Common myeloid progenitor, CD34-positive (primary cell): Measurements from ENCODE around the gene FKBP15.
A peak's percentile ranks its signal among the peaks of the same experiment; 100 is the strongest.
"Not testable (repeated sequence)": the region's sequence is repeated elsewhere in the genome, so short reads cannot be mapped to it uniquely, and the experiment has no call there.

ENCODE experiments used
- CTCF ChIA-PET: fragments of 350-600 bp; sonication (Branson Sonifier 250); formaldehyde crosslinking; loops from one replicate; lab custom pipeline; 2021; ENCODE audit warnings: antibody characterized with exemption; lab: Charles Lee
- POLR2A ChIA-PET: fragments of 350-600 bp; sonication (Branson Sonifier 250); formaldehyde crosslinking; loops from one replicate; lab custom pipeline; 2021; ENCODE audit warnings: antibody characterized with exemption; lab: Charles Lee
- DNase-seq, 3 donors: peaks; one replicate each; pipeline versions ENCODE4 v3.0.0 to v3.0.0-alpha.2; 2013
- H3K27ac ChIP-seq, 2 experiments: 1 replicate in 1 of 2; 2 replicates in 1 of 2; pipeline ENCODE4 v1.7.0; 2013; ENCODE audit warnings: inconsistent platforms in 2 of 2, low read length in 2 of 2, mild to moderate bottlenecking in 2 of 2, low read depth in 1 of 2, moderate library complexity in 1 of 2; ENCODE audit not compliant: severe bottlenecking in 2 of 2, insufficient read depth in 1 of 2, poor library complexity in 1 of 2
- H3K27me3 ChIP-seq, 5 experiments: replicated peaks in 2 of 5; 1 replicate in 3 of 5; 2 replicates in 2 of 5; pipeline versions ENCODE4 v1.6.1 to v1.7.0; 2013; ENCODE audit warnings: low read length in 4 of 5, mild to moderate bottlenecking in 2 of 5, moderate library complexity in 2 of 5, inconsistent platforms in 1 of 5; ENCODE audit not compliant: insufficient read depth in 5 of 5, control insufficient read depth in 4 of 5
- H3K36me3 ChIP-seq, 4 experiments: 1 replicate in 2 of 4; 2 replicates in 2 of 4; pipeline versions ENCODE4 v1.6.1 to v1.7.0; 2013; ENCODE audit warnings: low read length in 3 of 4, control low read depth in 1 of 4, mild to moderate bottlenecking in 1 of 4; ENCODE audit not compliant: control insufficient read depth in 4 of 4, insufficient read depth in 4 of 4
- H3K4me1 ChIP-seq, 4 experiments: 1 replicate in 3 of 4; 2 replicates in 1 of 4; pipeline versions ENCODE4 v1.6.1 to v1.7.1; 2013; ENCODE audit warnings: low read length in 3 of 4, mild to moderate bottlenecking in 3 of 4, control low read depth in 1 of 4, inconsistent platforms in 1 of 4, moderate library complexity in 1 of 4; ENCODE audit not compliant: control insufficient read depth in 4 of 4, insufficient read depth in 4 of 4; ENCODE audit errors: control extremely low read depth in 1 of 4
- H3K4me3 ChIP-seq, 7 experiments: 1 replicate in 4 of 7; 2 replicates in 3 of 7; pipeline versions ENCODE4 v1.5.1 to v1.7.0; 2013; ENCODE audit warnings: mild to moderate bottlenecking in 7 of 7, low read length in 6 of 7, moderate library complexity in 6 of 7, inconsistent platforms in 2 of 7, low read depth in 2 of 7, control low read depth in 1 of 7; ENCODE audit not compliant: insufficient read depth in 4 of 7, control insufficient read depth in 1 of 7; ENCODE audit errors: extremely low read depth in 1 of 7
- H3K9me3 ChIP-seq, 5 experiments: 1 replicate in 4 of 5; 2 replicates in 1 of 5; pipeline versions ENCODE4 v1.6.1 to v1.7.1; 2013; ENCODE audit warnings: low read length in 4 of 5, mild to moderate bottlenecking in 2 of 5, inconsistent platforms in 1 of 5, low read depth in 1 of 5, moderate library complexity in 1 of 5; ENCODE audit not compliant: control insufficient read depth in 4 of 5, insufficient read depth in 2 of 5; ENCODE audit errors: control extremely low read depth in 1 of 5
- WGBS: methylation state at CpG from one replicate; pipeline ENCODE4 v1.1.5; 2013; ENCODE audit not compliant: insufficient coverage; 5-methylcytosine and 5-hydroxymethylcytosine counted together

The FKBP15 gene

DNA sequence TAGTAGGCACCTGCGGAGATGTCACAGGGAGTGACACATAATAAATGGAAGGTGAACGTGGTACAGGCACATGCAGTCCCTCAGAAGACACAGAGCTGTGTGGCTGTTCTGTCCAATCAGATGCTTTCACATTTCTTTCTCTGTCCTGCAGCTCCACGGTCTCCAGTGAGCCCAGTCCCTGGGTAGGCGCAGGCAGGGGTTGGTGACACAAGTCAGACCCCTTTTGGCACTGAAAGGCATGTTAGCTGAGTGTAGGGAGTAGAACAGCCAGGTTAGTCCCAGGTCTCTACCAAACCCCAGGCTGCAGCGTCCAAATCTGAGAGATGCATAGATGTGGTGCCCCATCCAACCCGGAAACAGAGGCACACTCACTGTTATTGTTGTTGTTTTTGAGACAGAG, 67.5 kb downstream of the FKBP15 start:
- Histone ChIP-seq H3K27me3 (no peaks in the 10 kb centered on the region), H3K36me3 (peaks cover 0 to 10% (median 5%) of the 10 kb centered on the region in 4 experiments), H3K9me3 (no peaks in the 10 kb centered on the region), H3K4me3 (no peak overlapping the region), H3K27ac (no peak overlapping the region), H3K4me1 (peaks cover 19 to 58% (median 43%) of the 10 kb centered on the region in 4 experiments)
- ChIA-PET POLR2A (no interaction called here), CTCF (interaction anchor here (1.4 to 1.9 kb wide), 3 partner anchors 8 to 34 kb away, joined by 3 to 8 read pairs (median 4); no protein-coding TSS in a partner anchor)
- no peak for DNase-seq
- WGBS = 95% methylated on average over 6 of the region's 6 CpGs

DNA sequence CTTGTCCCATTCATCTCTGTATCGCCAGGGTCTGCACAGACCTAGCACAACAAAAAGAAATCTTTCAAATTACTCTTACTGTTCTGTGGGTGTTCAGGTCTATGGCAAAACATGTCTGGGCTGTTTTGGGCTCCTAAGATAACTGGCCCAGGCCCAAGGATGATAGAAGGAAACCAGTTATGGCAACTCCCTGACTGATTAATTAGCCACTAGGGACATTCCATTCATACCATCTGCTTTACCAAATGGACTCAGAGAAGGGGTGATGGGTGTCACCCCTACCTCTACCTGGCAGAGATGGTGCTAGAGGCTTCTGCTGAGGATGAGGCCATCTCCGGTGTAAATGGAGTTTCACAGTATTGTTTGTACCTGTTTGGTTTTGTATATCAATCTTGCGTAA, 68.4 kb downstream of the FKBP15 start:
- no peak overlapping the region for H3K27ac ChIP-seq
- H3K4me1 ChIP-seq = peaks cover 19 to 58% (median 43%) of the 10 kb centered on the region in 4 experiments
- 100% methylated on average over 2 of the region's 3 CpGs for WGBS
- CTCF ChIA-PET = interaction anchor here (1.9 kb wide), 1 partner anchor 10 kb away, joined by 8 read pairs; no protein-coding TSS in a partner anchor
- no peaks in the 10 kb centered on the region for H3K27me3 ChIP-seq
- peak in 2 of 3 donors; percentile 6 to 14 for DNase-seq
- H3K9me3 ChIP-seq = no peaks in the 10 kb centered on the region
- peaks cover 0 to 5% (median 0%) of the 10 kb centered on the region in 4 experiments for H3K36me3 ChIP-seq
- POLR2A ChIA-PET = no interaction called here
- H3K4me3 ChIP-seq = no peak overlapping the region

DNA sequence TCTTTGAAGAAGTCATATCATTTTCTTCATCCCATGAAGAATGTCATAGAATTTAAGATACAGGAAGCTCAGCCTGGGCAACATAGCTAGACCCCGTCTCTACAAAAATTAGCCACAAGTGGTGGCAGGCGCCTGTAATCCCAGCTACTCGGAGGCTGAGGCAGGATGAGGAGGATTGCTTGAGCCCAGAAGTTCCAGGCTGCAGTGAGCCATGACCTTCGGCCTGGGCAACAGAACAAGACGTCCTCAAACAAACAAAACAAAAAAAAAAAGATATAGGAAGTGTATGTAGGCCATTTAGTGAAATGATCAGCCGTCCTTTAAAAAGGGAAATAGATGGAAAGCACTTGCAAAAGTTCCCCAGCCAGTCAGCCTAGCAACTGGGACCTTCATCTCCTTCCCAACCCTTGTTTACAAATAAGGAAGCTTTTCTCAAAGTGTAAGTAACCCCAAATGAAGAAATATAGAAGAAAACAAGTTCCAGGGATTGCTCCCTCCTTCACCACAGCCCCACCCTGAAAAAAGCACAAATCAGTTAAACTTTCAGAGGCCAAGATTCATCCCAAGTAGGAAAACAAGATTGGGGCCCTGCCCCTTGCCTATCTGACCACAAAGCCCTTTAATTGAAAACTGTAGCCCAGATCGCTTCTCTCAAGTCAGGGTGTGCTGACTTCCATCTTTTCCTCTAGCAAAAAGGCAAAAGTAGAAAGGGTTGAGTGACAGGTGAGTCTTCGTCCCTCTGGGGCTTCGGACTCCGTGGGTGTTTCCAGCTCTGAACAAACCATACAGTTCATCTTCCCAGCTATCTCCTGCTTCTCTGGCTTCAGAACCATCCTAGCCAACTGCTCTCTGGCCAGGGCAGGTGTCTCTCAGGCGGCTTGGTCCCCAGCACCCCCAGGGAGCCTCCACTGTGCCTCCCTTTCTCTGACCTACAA, 69.1 kb downstream of the FKBP15 start:
- Histone ChIP-seq H3K4me3 (peak overlapping the region in 6 of 7 experiments; percentile 64 to 95 (median 82)), H3K27ac (no peak overlapping the region), H3K36me3 (no peaks in the 10 kb centered on the region), H3K9me3 (no peaks in the 10 kb centered on the region), H3K4me1 (peaks cover 19 to 57% (median 42%) of the 10 kb centered on the region in 4 experiments), H3K27me3 (peaks cover 0 to 2% (median 0%) of the 10 kb centered on the region in 5 experiments)
- DNase-seq = peak in 2 of 3 donors; percentile 42 to 52
- ChIA-PET CTCF (interaction anchor here (1.0 to 2.4 kb wide), 7 partner anchors 7 to 164 kb away, joined by 3 to 14 read pairs (median 5); partner anchors contain the start of genes FKBP15 and SLC31A1), POLR2A (no interaction called here)
- 89% methylated on average over 5 of the region's 11 CpGs for WGBS

DNA sequence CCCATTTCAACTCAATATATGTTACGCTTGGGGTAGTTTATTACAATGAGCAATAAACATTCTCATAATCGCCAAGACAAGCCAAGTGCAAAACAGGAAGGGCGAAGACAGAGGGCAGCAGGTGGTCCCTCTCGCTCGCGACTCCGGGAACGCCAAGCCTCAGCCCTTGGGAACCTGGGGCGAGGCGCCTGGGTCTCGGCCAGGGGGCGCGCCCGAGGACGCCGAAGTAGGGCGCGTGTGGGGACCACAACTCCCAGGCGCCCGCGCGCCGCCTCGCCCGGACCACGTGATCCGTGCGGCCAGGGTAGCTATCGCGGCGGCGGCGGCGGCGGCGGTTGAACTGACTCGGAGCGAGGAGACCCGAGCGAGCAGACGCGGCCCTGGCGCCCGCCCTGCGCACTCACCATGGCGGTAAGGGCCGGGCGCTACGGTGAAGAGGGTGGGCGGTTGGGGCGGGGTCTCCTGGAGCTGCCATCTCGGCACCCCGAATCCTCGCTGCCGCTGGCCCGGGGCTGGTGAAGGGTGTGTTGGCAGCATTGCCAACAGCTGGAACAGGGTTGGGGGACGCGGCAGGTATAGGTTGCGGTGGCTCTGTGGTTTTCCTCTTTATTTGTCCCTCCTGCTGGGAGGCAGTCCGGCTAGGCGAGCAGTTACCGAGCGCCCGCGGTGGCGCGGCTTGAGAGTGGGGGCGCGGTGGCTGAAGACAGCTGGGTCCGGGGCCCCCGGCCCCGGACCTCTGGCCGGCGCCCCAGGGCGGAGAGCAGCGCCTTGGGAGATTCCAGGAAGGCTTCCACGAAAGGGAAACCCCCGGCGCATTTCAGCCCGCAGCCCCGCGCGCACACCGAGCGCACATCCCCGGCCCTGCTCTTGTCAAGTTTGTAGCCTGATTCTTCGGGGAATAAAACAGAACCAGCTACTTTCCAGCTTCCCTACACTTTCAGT, 70.1 kb downstream of the FKBP15 start, which contains the start of gene SLC31A2:
Gene SLC31A2, plus strand, starts transcription at position 338 of the 942 bp plus-strand sequence. Its CDS starts 68 bp downstream, at position 406.
- peaks cover 0 to 4% (median 0%) of the 10 kb centered on the region in 5 experiments for H3K27me3 ChIP-seq
- peak within 1 kb of the TSS in 1 of 2 experiments; percentile 63 for H3K27ac ChIP-seq
- H3K36me3 ChIP-seq = no peaks in the 10 kb centered on the region
- CTCF ChIA-PET = interaction anchor here (0.6 to 2.4 kb wide), 10 partner anchors 8 to 507 kb away, joined by 3 to 14 read pairs (median 4); partner anchors contain the start of genes FKBP15 and SLC31A1
- H3K4me1 ChIP-seq = peaks cover 12 to 46% (median 32%) of the 10 kb centered on the region in 4 experiments
- POLR2A ChIA-PET = no interaction called here
- DNase-seq = peak; percentile 88 to 94 (median 92)
- H3K4me3 ChIP-seq = peak within 1 kb of the TSS; percentile 58 to 95 (median 82)
- H3K9me3 ChIP-seq = no peaks in the 10 kb centered on the region
- under 1% methylated on average over 65 of the region's 87 CpGs for WGBS

DNA sequence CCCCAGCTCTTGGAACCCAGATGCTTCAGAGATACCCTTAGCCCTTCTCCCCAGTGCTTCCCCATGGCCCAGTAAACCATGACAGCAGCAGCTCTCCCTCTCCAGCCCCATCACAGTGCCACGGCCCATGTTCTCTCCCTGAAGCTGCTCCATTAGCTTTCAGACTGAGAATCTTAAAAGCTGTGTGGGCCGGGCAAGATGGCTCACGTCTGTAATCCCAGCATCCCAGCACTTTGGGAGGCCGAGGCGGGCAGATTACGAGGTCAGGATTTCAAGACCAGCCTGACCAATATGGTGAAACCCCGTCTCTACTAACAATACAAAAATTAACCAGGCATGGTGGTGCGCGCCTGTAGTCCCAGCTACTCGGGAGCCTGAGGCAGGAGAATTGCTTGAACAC, 71.5 kb downstream of the FKBP15 start:
- H3K27ac ChIP-seq, DNase-seq, H3K9me3 ChIP-seq, H3K4me3 ChIP-seq, H3K36me3 ChIP-seq: not testable (repeated sequence)
- Histone ChIP-seq H3K27me3 (peaks cover 0 to 11% (median 3%) of the 10 kb centered on the region in 5 experiments), H3K4me1 (peaks cover 0 to 33% (median 19%) of the 10 kb centered on the region in 4 experiments)
- 93% methylated on average over 10 of the region's 10 CpGs for WGBS
- POLR2A ChIA-PET = interaction anchor here (0.6 kb wide), 1 partner anchor 66 kb away, joined by 3 read pairs; no protein-coding TSS in a partner anchor
- CTCF ChIA-PET = interaction anchor here (0.7 to 2.4 kb wide), 5 partner anchors 14 to 71 kb away, joined by 3 to 9 read pairs (median 3); partner anchors contain the start of genes FKBP15 and SLC31A1

DNA sequence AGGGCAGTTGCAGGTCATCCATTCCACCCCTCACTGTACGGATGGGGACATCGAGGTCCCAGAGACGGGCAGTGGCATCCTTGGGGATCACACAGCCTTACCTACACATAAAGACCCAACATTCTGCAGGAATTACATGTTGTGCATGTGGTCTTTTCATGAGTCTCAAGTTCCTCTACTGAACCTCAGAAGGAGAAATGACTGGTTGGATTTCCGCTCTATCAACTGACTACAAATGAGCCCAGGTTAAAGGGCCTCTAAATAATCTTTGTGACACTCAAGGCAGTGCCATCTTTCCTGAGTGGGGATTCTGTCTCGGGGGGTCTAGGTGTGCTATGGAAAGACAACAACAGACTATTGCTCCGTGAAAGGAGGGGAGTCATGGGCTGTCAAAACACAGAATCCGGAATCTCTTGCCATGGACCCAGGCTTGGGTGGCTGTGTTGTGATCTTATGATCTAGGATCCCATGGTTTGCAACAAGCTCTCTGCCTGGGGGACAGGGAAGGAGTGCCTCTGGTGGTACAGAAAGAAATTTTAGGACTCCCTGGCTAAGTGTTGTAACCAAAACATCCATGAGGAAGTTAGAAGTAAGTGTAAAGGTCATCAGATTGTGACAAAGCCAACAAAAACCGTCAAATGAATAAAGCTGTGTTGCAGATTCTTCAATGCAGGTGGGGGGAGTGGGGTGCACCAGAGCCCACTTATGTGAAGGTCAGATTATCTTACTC, 72.1 kb downstream of the FKBP15 start:
- peaks cover 0 to 11% (median 4%) of the 10 kb centered on the region in 5 experiments for H3K27me3 ChIP-seq
- no peak overlapping the region for H3K4me3 ChIP-seq
- CTCF ChIA-PET = interaction anchor here (1.1 to 1.4 kb wide), 3 partner anchors 14 to 37 kb away, joined by 3 to 5 read pairs (median 3); no protein-coding TSS in a partner anchor
- peak in 1 of 3 donors; percentile 5 for DNase-seq
- H3K9me3 ChIP-seq = no peaks in the 10 kb centered on the region
- no peaks in the 10 kb centered on the region for H3K36me3 ChIP-seq
- 100% methylated on average over 5 of the region's 8 CpGs for WGBS
- peaks cover 0 to 26% (median 14%) of the 10 kb centered on the region in 4 experiments for H3K4me1 ChIP-seq
- no peak overlapping the region for H3K27ac ChIP-seq
- POLR2A ChIA-PET = interaction anchor here (0.6 kb wide), 2 partner anchors 36 to 66 kb away, joined by 3 read pairs; no protein-coding TSS in a partner anchor
